ENCODE measurements around the gene MRE11. TPM values are rescaled to one million over a fixed set of nuclear protein-coding genes. Genes with fewer than 3 reads are reported as not detected.
A peak's percentile ranks its signal among the peaks of the same experiment; 100 is the strongest.
"Not testable (repeated sequence)": the region's sequence is repeated elsewhere in the genome, so short reads cannot be mapped to it uniquely, and the experiment has no call there.

MRE11 gene
- total RNA-seq, 1 donor from 2014 or later: 45.9 TPM

DNA sequence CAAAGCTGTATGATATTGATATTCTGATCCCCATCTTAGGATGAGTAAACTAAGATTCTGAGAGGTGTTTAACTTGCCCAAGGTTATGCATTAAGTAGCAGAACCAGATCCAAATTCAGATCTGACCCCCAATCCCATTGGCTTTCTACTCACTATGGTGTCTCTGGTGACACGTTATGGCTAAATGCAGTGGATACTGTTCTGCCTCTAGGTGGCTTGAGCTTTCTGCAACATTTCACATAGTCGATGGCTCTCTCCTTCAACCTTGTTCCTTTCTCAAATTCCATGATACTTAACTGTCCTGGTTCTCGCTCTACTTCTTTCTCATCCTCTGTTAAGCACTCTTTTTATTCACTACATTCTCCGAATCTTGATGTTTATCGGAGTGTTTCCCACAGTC lies 28.0 kb upstream of the MRE11 start:
- intact Hi-C loops (cut with micrococcal nuclease): loop anchor here (10.0 kb wide), 1 partner anchor 243 kb away; the partner anchor contains the start of gene AMOTL1
- Mint-ChIP-seq H3K36me3 (ENCODE audit: low read depth) (no peaks in the 10 kb centered on the region), H3K27ac (no peak overlapping the region), H3K27me3 (ENCODE audit: insufficient read depth) (peaks cover 24% of the 10 kb centered on the region), H3K4me1 (ENCODE audit: low read depth) (no peaks in the 10 kb centered on the region), H3K9me3 (no peaks in the 10 kb centered on the region), H3K4me3 (no peak overlapping the region)
- no peak for DNase-seq (ENCODE audit: low spot score)

DNA sequence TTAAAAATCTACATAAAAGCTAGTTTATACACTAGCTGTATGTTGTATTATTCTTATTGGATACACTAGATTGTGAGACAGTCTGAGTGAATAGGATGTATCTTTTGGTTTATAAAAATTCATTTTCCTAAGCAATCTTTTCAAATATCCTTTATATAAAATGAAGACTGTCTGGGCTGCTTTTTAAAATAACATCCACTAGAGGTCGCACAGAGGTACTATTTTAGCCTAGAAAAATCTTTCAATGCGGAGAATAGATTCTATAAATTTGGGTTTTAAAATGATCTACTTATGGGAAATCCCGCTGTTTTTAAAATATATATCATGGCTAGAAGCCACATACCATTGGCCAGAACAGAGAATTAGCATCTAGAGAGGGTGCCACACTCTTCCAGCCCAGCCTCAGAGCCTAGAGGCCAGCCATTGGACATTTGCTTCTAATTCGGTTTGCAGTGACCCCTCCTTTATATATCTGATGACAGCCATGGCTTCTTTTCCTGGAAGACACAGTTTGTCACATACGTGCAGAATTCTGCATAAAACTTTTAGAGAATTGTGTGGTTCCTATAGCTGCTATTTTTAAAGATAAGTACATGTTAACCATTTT lies 25.9 kb upstream of the MRE11 start:
- DNase-seq (ENCODE audit: low spot score): no peak
- Mint-ChIP-seq H3K4me1 (ENCODE audit: low read depth) (no peaks in the 10 kb centered on the region), H3K27ac (no peak overlapping the region), H3K36me3 (ENCODE audit: low read depth) (no peaks in the 10 kb centered on the region), H3K4me3 (no peak overlapping the region), H3K27me3 (ENCODE audit: insufficient read depth) (peaks cover 27% of the 10 kb centered on the region), H3K9me3 (no peaks in the 10 kb centered on the region)
- intact Hi-C loops (cut with micrococcal nuclease): loop anchor here (1.0 to 10.0 kb wide), 6 partner anchors 25 to 1907 kb away; partner anchors contain the start of gene AMOTL1

DNA sequence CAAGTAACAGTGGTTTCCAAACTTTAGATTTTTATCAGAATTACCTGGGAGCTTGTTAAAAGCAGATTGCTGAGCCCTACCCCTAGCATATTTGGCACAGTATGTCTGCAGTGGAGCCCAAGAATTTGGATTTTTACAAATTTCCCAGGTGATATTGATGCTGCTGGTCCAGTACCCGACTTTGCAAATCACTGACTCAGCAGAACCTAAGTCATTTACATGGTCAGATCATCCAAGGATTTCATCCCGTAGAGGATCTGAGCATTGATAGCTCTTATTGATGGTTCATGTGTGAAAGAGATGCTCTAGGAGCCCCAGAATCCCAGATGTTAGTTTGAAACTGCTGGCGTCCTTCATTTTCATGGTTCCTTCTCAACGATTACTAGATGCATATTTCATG lies 24.7 kb upstream of the MRE11 start:
- no peak for DNase-seq (ENCODE audit: low spot score)
- intact Hi-C loops (cut with micrococcal nuclease): loop anchor here (2.0 to 5.0 kb wide), 2 partner anchors 359 to 1909 kb away; no protein-coding TSS in a partner anchor
- Mint-ChIP-seq H3K4me3 (no peak overlapping the region), H3K4me1 (ENCODE audit: low read depth) (peaks cover under 1% of the 10 kb centered on the region), H3K27me3 (ENCODE audit: insufficient read depth) (peaks cover 25% of the 10 kb centered on the region), H3K27ac (no peak overlapping the region), H3K36me3 (ENCODE audit: low read depth) (no peaks in the 10 kb centered on the region), H3K9me3 (no peaks in the 10 kb centered on the region)

DNA sequence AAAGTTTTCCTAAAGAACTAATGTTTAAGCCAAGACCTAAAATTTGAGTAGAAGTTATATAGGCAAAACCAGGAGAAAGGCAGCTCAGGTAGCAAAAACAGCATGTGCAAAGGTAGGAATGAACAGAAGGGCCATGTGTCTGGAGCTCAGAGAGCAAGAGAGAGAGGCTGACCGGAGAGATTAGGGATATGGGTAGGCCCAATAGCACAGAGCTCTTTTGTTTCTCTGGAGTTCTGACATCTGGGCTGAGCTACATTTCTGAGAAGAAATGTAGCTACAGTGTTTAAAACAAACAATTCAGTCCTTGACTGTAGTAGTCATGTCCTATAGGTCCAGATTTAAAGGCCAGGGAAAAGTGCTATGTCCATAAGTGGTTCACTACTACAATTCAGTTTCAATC lies 23.1 kb upstream of the MRE11 start:
- Mint-ChIP-seq H3K27me3 (ENCODE audit: insufficient read depth) (peaks cover 32% of the 10 kb centered on the region), H3K4me3 (no peak overlapping the region), H3K36me3 (ENCODE audit: low read depth) (no peaks in the 10 kb centered on the region), H3K27ac (no peak overlapping the region), H3K4me1 (ENCODE audit: low read depth) (peaks cover 15% of the 10 kb centered on the region), H3K9me3 (no peaks in the 10 kb centered on the region)
- no peak for DNase-seq (ENCODE audit: low spot score)
- intact Hi-C loops (cut with micrococcal nuclease): loop anchor here (5.0 kb wide), 1 partner anchor 361 kb away; no protein-coding TSS in a partner anchor

DNA sequence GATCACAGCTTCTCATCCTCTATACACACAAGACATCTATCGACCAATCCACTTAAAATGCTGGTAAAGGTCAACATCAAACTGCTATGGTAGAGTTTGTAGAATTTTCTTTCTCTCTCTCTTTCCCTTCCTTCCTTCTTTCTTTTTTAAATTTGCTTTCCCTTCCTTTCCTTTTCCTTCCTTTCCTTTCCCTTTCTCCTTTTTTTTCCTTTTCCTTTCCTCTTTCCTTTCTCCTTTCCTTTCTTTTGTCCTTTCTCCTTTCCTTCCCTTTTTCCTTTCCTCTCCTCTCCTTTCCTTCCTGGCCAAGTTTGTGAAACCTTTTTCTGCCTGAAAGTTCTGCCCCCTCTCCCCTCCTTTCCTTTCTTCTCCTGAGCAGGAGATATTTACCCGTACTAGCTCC lies 21.8 kb upstream of the MRE11 start:
- Mint-ChIP-seq H3K4me1 (ENCODE audit: low read depth) (peaks cover 16% of the 10 kb centered on the region), H3K27ac (no peak overlapping the region), H3K4me3 (no peak overlapping the region), H3K9me3 (no peaks in the 10 kb centered on the region), H3K27me3 (ENCODE audit: insufficient read depth) (peaks cover 45% of the 10 kb centered on the region), H3K36me3 (ENCODE audit: low read depth) (no peaks in the 10 kb centered on the region)
- DNase-seq (ENCODE audit: low spot score): no peak
- intact Hi-C loops (cut with micrococcal nuclease): loop anchor here (5.0 kb wide), 1 partner anchor 362 kb away; no protein-coding TSS in a partner anchor

DNA sequence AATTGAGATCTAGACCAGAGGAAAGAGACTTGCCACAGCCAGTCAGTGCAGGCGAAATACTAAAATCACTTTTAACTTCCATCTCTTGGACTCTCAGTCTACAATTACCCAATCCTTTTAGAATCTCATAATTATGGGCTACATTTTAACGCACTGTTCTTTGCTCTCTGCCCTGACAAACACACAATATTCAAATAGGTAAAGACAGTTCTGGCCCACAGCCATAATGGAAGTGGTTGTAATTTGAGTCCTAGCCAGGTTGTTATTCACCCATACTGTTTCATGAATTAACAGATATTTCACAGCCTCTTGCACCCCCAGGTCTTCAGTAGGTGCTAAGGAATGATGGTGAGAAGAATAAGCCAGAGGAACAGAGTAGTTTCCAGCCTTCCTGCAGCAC lies 19.4 kb upstream of the MRE11 start:
- no peak overlapping the region for H3K27ac Mint-ChIP-seq
- no peaks in the 10 kb centered on the region for H3K9me3 Mint-ChIP-seq
- H3K36me3 Mint-ChIP-seq (ENCODE audit: low read depth): no peaks in the 10 kb centered on the region
- H3K4me1 Mint-ChIP-seq (ENCODE audit: low read depth): peaks cover 16% of the 10 kb centered on the region
- H3K4me3 Mint-ChIP-seq: no peak overlapping the region
- DNase-seq (ENCODE audit: low spot score): no peak
- H3K27me3 Mint-ChIP-seq (ENCODE audit: insufficient read depth): peaks cover 54% of the 10 kb centered on the region
- intact Hi-C loops (cut with micrococcal nuclease): loop anchor here (5.0 kb wide), 1 partner anchor 1821 kb away; no protein-coding TSS in a partner anchor

DNA sequence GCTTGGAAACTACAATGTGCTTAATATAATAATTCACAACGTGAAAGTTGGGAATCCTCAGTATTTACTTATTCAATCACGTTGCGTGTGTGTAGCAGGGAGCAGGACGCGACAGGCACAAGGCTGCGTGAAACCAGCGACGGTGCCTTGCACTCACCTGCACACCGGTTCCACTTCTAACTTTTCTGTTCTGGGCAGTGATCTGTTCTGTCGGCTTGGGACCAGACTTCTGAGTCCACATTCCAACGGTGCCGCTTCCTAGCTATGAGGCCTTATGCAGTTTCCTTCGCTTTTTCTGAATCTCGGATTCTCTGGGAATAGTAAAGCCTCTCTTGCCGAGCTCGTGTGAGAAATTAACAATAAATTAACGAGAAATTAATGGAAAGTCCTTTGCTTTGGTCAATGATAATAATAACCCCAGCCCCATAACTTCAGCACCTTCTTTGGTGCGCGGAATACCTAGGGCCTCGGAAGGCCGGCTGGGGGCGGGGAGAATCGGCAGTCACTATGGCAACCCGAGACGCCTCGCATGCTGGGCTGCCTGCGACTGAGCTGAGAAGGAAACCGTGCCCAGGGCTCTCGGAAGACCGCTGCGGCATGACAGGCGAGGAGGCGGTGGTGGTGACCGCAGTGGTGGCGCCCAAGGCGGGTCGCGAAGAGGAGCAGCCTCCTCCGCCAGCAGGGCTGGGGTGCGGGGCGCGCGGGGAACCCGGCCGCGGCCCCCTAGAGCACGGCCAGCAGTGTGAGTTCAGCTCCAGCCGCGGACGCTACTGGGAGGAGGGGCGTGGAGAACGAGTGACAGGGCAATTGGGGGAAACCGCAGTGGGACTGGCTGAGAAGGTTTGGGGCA lies 18.5 kb upstream of the MRE11 start, which contains the start of gene C11orf97:
C11orf97 (plus strand) TSS at position 530 of the 850 bp plus-strand sequence; CDS start at position 598, 68 bp downstream.
- intact Hi-C loops (cut with micrococcal nuclease): loop anchor here (5.0 kb wide), 1 partner anchor 1820 kb away; no protein-coding TSS in a partner anchor
- peaks cover 55% of the 10 kb centered on the region for H3K27me3 Mint-ChIP-seq (ENCODE audit: insufficient read depth)
- H3K4me3 Mint-ChIP-seq: peak within 1 kb of the TSS; percentile 40
- no peaks in the 10 kb centered on the region for H3K36me3 Mint-ChIP-seq (ENCODE audit: low read depth)
- H3K9me3 Mint-ChIP-seq: no peaks in the 10 kb centered on the region
- H3K4me1 Mint-ChIP-seq (ENCODE audit: low read depth): peaks cover 16% of the 10 kb centered on the region
- DNase-seq (ENCODE audit: low spot score): peak; percentile 34
- no peak within 1 kb of the TSS for H3K27ac Mint-ChIP-seq

DNA sequence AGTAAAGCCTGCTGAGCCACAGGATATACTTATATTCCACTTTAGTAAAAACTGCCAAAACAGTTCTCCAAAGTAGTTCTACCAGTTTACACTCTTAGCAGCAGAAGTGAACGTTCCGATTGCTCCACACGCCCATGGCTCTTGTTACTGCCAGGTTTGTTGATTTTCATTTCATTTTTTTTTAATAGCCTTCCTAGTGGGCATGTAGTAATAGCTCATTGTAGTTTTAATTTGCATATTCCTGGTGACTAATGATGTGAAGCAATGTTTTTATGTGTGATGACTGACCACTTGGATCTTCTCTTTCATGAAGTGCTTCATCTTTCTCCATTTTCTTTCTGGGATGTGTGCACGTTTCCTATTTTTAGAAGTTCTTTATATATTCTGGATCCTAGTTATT lies 13.8 kb upstream of the MRE11 start:
- Mint-ChIP-seq H3K4me3 (no peak overlapping the region), H3K9me3 (no peaks in the 10 kb centered on the region), H3K27me3 (ENCODE audit: insufficient read depth) (peaks cover 40% of the 10 kb centered on the region), H3K27ac (no peak overlapping the region), H3K36me3 (ENCODE audit: low read depth) (no peaks in the 10 kb centered on the region), H3K4me1 (ENCODE audit: low read depth) (peaks cover 9% of the 10 kb centered on the region)
- intact Hi-C loops (cut with micrococcal nuclease): no loop called here
- DNase-seq (ENCODE audit: low spot score): no peak

DNA sequence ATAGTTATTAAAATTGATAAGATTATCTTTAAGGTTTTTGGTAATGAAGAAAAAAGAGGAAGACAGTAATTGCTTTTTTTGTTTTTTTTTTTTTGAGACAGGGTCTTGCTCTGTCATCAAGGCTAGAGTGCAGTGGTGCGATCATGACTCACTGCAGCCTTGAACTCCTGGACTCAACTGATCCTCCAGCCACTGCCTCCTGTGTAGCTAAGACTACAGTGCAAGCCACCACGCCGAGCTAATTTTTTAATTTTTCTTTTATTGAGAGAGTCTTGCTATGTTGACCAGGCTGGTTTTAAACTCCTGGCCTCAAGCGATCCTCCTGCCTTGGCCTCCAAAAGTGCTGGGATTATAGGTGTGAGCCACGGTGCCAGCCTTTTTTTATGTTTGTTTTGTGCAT lies 12.9 kb upstream of the MRE11 start:
- H3K4me1 Mint-ChIP-seq (ENCODE audit: low read depth); H3K36me3 Mint-ChIP-seq (ENCODE audit: low read depth); H3K9me3 Mint-ChIP-seq; intact Hi-C loops (cut with micrococcal nuclease); H3K4me3 Mint-ChIP-seq; H3K27ac Mint-ChIP-seq; DNase-seq (ENCODE audit: low spot score): not testable (repeated sequence)
- H3K27me3 Mint-ChIP-seq (ENCODE audit: insufficient read depth): peaks cover 31% of the 10 kb centered on the region

DNA sequence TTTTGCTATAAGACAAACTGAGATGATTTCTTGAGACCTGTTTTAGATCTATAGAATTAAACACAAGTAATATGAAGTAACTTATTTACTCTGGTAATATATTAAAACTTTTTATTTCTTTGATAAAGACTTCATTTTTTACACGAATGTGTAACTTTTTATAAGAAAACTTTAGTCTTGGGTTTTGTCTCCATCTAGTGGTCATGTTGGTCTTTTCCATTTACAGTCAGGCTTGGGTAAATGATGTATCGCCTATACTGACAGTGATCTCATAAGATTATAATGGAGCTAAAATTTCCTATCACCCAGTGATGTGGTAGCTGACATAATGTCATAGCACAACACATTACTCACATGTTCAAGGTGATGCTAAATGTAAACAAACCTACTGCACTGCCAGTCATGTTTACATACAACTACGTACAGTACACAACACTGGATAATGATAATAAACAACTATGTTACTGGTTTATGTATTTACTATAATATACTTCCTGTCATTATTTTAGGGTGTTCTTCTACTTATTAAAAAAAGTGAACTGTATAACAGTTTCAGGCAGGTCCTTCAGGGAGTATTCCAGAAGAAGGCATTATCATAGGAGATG lies 11.1 kb upstream of the MRE11 start:
- Mint-ChIP-seq H3K27ac (no peak overlapping the region), H3K36me3 (ENCODE audit: low read depth) (peaks cover 11% of the 10 kb centered on the region), H3K27me3 (ENCODE audit: insufficient read depth) (peaks cover 16% of the 10 kb centered on the region), H3K4me1 (ENCODE audit: low read depth) (no peaks in the 10 kb centered on the region), H3K9me3 (no peaks in the 10 kb centered on the region), H3K4me3 (no peak overlapping the region)
- intact Hi-C loops (cut with micrococcal nuclease): loop anchor here (1.0 kb wide), 5 partner anchors 179 to 1270 kb away; no protein-coding TSS in a partner anchor
- no peak for DNase-seq (ENCODE audit: low spot score)

DNA sequence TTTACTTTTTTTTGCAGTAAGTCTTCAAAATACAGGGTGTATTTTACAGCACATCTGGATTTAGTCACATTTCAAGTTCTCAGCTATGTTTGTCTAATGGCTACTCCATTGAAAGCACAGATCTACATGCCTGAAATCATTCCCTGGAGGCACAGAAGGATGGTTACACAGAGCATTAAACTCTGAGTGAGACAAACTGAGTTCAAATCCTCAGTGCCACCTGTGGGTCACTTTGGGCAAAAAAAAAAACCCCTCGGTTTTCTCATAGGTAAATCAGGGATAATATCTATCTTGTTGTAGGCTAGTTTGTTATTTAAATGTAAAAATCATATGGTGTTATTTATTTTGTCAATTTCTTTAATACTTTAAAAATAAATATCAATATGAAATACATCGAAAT lies 7.9 kb upstream of the MRE11 start:
- H3K9me3 Mint-ChIP-seq: no peaks in the 10 kb centered on the region

DNA sequence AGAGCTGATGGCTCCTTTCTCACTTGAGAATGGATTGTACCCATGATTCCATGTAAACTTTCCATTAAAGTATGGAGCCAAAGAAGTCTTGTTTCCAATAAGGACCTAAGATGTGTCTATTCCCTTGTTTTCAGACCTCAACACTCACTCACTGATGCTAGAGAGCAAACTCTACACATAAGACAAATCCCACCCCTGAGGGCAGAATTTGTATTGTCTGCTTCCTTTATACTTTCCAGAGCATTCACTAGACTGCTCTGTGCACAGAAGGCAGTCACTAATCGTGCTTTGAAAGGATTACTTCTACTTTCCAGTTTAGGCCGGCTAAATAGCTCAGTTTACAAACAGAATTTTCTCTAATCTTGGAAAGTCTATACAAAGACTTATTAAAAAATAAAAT lies 6.5 kb upstream of the MRE11 start:
- no peak overlapping the region for H3K4me3 Mint-ChIP-seq
- DNase-seq (ENCODE audit: low spot score): no peak
- peaks cover 28% of the 10 kb centered on the region for H3K36me3 Mint-ChIP-seq (ENCODE audit: low read depth)
- no peaks in the 10 kb centered on the region for H3K27me3 Mint-ChIP-seq (ENCODE audit: insufficient read depth)
- H3K27ac Mint-ChIP-seq: no peak overlapping the region
- intact Hi-C loops (cut with micrococcal nuclease): no loop called here
- H3K4me1 Mint-ChIP-seq (ENCODE audit: low read depth): peaks cover 8% of the 10 kb centered on the region
- H3K9me3 Mint-ChIP-seq: no peaks in the 10 kb centered on the region

More for the DNA sequence above, 7.9 kb upstream of the MRE11 start:
- intact Hi-C loops (cut with micrococcal nuclease): no loop called here
- Mint-ChIP-seq H3K4me1 (ENCODE audit: low read depth) (no peaks in the 10 kb centered on the region), H3K4me3 (no peak overlapping the region), H3K36me3 (ENCODE audit: low read depth) (peaks cover 25% of the 10 kb centered on the region), H3K27ac (no peak overlapping the region), H3K27me3 (ENCODE audit: insufficient read depth) (no peaks in the 10 kb centered on the region)
- no peak for DNase-seq (ENCODE audit: low spot score)
